A673 (cell line): ENCODE results near the gene VDAC1. TPM values are rescaled to one million over a fixed set of nuclear protein-coding genes. Genes with fewer than 3 reads are reported as not detected.

Experiments
- BruUV-seq: library from RNA; stranded (reverse); fragments of 400-500 nt; replicated peaks from 2 replicates; lab custom pipeline; 2021; lab: Mats Ljungman, UMichigan
- CTCF ChIA-PET: fragments of 300-600 bp; sonication (Branson Sonifier 250); formaldehyde crosslinking; loops from one replicate; lab custom pipeline; 2022; ENCODE audit warnings: antibody characterized with exemption; lab: Charles Lee
- POLR2A ChIA-PET: fragments of 300-600 bp; sonication (Branson Sonifier 250); formaldehyde crosslinking; loops from one replicate; lab custom pipeline; 2022; ENCODE audit warnings: antibody characterized with exemption; ENCODE audit not compliant: low non-redundant PET; lab: Charles Lee
- DNase-seq: peaks from one replicate; pipeline ENCODE4 v3.0.0-alpha.2; 2015; ENCODE audit warnings: low spot score
- H3K27ac ChIP-seq: fragments of 200-600 bp; sonication (generic); 2 replicates; pipeline ENCODE4 v1.5.1; 2016; ENCODE audit warnings: mixed run types, low read depth, mild to moderate bottlenecking, mixed read lengths, antibody characterized with exemption, low read length; ENCODE audit not compliant: poor library complexity, severe bottlenecking
- H3K27me3 ChIP-seq: fragments of 200-600 bp; sonication (generic); replicated peaks from 2 replicates; pipeline ENCODE4 v1.6.1; 2017; ENCODE audit warnings: mixed run types, low read depth, mild to moderate bottlenecking, mixed read lengths, antibody characterized with exemption, low read length; ENCODE audit not compliant: insufficient read depth, poor library complexity
- H3K36me3 ChIP-seq: fragments of 200-600 bp; sonication (generic); 2 replicates; pipeline ENCODE4 v1.6.1; 2016; ENCODE audit warnings: mixed run types, mild to moderate bottlenecking, mixed read lengths, antibody characterized with exemption, low read length; ENCODE audit not compliant: insufficient read depth, poor library complexity, severe bottlenecking
- H3K4me1 ChIP-seq: fragments of 200-600 bp; sonication (generic); 2 replicates; pipeline ENCODE4 v1.6.1; 2017; ENCODE audit warnings: mixed run types, mild to moderate bottlenecking, mixed read lengths, antibody characterized with exemption, low read length; ENCODE audit not compliant: insufficient read depth, poor library complexity, severe bottlenecking
- H3K4me3 ChIP-seq: fragments of 200-600 bp; sonication (generic); 2 replicates; pipeline ENCODE4 v1.5.1; 2016; ENCODE audit warnings: low read depth, mixed run types, mild to moderate bottlenecking, mixed read lengths, low read length; ENCODE audit not compliant: poor library complexity, severe bottlenecking
- H3K9me3 ChIP-seq: fragments of 200-600 bp; sonication (generic); 2 replicates; pipeline ENCODE4 v1.6.1; 2016; ENCODE audit warnings: mixed run types, low read depth, mild to moderate bottlenecking, mixed read lengths, antibody characterized with exemption, low read length; ENCODE audit not compliant: poor library complexity, severe bottlenecking
- EZH2 ChIP-seq: fragments of 200-600 bp; sonication (generic); IDR thresholded peaks from 2 replicates; pipeline ENCODE4 v1.6.1; 2017; ENCODE audit warnings: borderline replicate concordance, low read depth, mild to moderate bottlenecking, mixed read lengths, antibody characterized with exemption, low read length; ENCODE audit not compliant: poor library complexity, severe bottlenecking
- intact Hi-C: fragments of 100-400 bp; cut with micrococcal nuclease; formaldehyde crosslinking; loops from one replicate; pipeline ENCODE4 v1.10.0; 2022; ENCODE audit not compliant: unreplicated experiment
- total RNA-seq: library from RNA; stranded (reverse); gene quantifications from 2 replicates; pipeline ENCODE4 v1.2.3, GENCODE V29; 2021
- TF ChIP-seq, protein P1 (sequence below): fragments of 300-800, 200-600 bp; sonication (generic); conservative IDR thresholded peaks from 2 replicates; pipeline ENCODE4 v1.5.1; 2017; ENCODE audit warnings: low read depth, mild to moderate bottlenecking, antibody characterized with exemption, low read length, moderate library complexity, mixed read lengths

Gene VDAC1
- total RNA-seq, 1 experiment from 2014 or later, result 367 TPM

GRCh38 chr5:133953568-133954145, 51.1 kb downstream of the VDAC1 start:
- CTCF ChIA-PET, result no interaction called here
- no peak for DNase-seq

GRCh38 chr5:133952729-133953567, 51.8 kb downstream of the VDAC1 start:
- BruUV-seq, result no TSS peak
- TF ChIP-seq, protein P1, sequence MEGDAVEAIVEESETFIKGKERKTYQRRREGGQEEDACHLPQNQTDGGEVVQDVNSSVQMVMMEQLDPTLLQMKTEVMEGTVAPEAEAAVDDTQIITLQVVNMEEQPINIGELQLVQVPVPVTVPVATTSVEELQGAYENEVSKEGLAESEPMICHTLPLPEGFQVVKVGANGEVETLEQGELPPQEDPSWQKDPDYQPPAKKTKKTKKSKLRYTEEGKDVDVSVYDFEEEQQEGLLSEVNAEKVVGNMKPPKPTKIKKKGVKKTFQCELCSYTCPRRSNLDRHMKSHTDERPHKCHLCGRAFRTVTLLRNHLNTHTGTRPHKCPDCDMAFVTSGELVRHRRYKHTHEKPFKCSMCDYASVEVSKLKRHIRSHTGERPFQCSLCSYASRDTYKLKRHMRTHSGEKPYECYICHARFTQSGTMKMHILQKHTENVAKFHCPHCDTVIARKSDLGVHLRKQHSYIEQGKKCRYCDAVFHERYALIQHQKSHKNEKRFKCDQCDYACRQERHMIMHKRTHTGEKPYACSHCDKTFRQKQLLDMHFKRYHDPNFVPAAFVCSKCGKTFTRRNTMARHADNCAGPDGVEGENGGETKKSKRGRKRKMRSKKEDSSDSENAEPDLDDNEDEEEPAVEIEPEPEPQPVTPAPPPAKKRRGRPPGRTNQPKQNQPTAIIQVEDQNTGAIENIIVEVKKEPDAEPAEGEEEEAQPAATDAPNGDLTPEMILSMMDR, result no peak
- no peak for TF ChIP-seq EZH2
- CTCF ChIA-PET, result interaction anchor here (0.6 kb wide), 1 partner anchor 532 kb away, joined by 4 read pairs; no protein-coding TSS in a partner anchor
- H3K9me3 ChIP-seq, result no peaks in the 10 kb centered on the region
- no peaks in the 10 kb centered on the region for H3K27me3 ChIP-seq
- intact Hi-C loops, result no loop called here
- H3K4me1 ChIP-seq, result no peaks in the 10 kb centered on the region
- no peak for DNase-seq
- H3K36me3 ChIP-seq, result peaks cover 35% of the 10 kb centered on the region
- POLR2A ChIA-PET, result no interaction called here
- H3K4me3 ChIP-seq, result no peak overlapping the region
- no peak overlapping the region for H3K27ac ChIP-seq

More at GRCh38 chr5:133953568-133954145, 51.1 kb downstream of the VDAC1 start:
- no TSS peak for BruUV-seq
- no peak overlapping the region for H3K27ac ChIP-seq
- POLR2A ChIA-PET, result no interaction called here
- H3K36me3 ChIP-seq, result peaks cover 40% of the 10 kb centered on the region
- TF ChIP-seq, protein P1, result no peak
- TF ChIP-seq EZH2, result no peak
- H3K9me3 ChIP-seq, result no peaks in the 10 kb centered on the region
- H3K27me3 ChIP-seq, result no peaks in the 10 kb centered on the region
- intact Hi-C loops, result no loop called here
- no peaks in the 10 kb centered on the region for H3K4me1 ChIP-seq
- H3K4me3 ChIP-seq, result no peak overlapping the region

DNA sequence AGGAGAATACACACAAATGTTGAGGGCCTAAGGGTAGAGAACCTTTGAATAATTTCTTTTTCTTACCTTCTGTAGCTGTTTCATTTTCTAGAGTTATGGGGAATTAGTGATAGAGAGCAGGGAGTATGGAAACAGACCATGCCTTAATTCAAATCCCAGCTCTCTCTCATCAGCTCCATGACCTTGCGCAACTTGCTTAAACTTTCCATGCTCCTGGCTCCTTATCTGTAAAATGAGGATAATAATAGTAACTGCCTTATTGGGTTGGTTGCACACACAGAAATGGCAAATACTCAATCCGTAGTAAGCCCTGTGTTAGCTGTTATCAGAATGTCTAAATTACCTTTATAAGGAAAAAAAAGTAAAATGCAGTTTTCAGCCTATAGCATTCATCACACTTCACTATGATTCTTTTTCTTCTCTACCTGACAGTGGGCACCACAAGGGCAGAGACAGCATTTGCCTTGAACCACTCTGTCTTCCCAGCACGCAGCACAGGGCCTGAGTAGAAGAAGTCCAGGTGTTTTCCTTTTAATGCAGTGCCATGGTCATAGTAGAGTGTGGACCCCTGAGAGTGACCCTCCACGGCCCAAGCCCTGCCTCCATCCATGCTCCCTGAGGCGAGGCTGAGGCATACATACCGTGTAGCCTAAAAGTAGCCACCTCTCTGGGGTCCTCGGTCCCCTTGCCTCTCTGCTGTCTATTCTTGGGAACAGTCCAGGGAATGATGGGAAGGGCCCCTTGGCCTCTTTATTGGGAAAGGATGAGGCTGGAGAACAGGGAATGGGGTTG, 53.8 kb downstream of the VDAC1 start:
- H3K4me1 ChIP-seq, result no peaks in the 10 kb centered on the region
- no peak overlapping the region for H3K27ac ChIP-seq
- ChIA-PET POLR2A (no interaction called here), CTCF (interaction anchor here (0.5 kb wide), 1 partner anchor 151 kb away, joined by 3 read pairs; no protein-coding TSS in a partner anchor)
- DNase-seq, result no peak
- no peak for TF ChIP-seq EZH2
- TF ChIP-seq, protein P1, result no peak
- BruUV-seq, result no TSS peak
- peaks cover 16% of the 10 kb centered on the region for H3K36me3 ChIP-seq
- no peaks in the 10 kb centered on the region for H3K9me3 ChIP-seq
- no peak overlapping the region for H3K4me3 ChIP-seq
- intact Hi-C loops, result no loop called here
- H3K27me3 ChIP-seq, result no peaks in the 10 kb centered on the region
